ENCODE measurements around the gene OTX1. TPM values are rescaled to one million over a fixed set of nuclear protein-coding genes. Genes with fewer than 3 reads are reported as not detected.

OTX1 gene
- total and polyA plus RNA-seq, 2 of the 4 experiments (the other 2 are of a cell fraction): 0.03 TPM; not detected in 1

DNA sequence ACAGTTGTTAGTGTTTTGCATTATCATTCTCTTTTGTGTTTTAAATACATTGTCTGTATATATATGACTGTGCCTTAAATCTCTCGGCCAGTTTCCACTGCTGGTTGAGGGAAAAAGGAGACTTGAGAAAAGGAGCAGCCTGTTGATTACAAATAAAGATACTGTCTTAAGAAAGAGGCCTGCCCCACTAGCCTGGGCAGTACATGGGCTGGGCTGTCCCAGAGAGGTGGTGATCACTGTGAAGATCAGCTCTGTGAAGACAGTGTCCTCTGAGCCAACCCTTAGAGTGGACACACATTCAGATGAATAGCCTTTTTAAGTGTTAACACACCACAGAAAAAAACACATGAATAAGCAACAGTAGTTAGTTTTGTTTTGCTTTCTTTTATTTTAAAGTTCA, 10.0 kb upstream of the OTX1 start:
- Histone ChIP-seq H3K27ac (ENCODE audit: insufficient read depth, low read length) (no peak overlapping the region), H3K56ac (ENCODE audit: extremely low read depth, insufficient read depth, low read length) (no peak overlapping the region), H3K9me3 (ENCODE audit: control insufficient read depth, insufficient read depth, low read length) (no peaks in the 10 kb centered on the region), H2AFZ (replicated peaks; ENCODE audit: low read length, poor library complexity) (no peak overlapping the region), H4K91ac (ENCODE audit: insufficient read depth, low read depth, low read length) (no peak overlapping the region), H4K8ac (ENCODE audit: low read depth in 2 of 2, low read length in 2 of 2) (no peak overlapping the region), H2AK5ac (ENCODE audit: low read depth, low read length) (no peak overlapping the region), H3K4me3 (ENCODE audit: insufficient read depth, low read depth, low read length) (no peak overlapping the region), H3K23ac (ENCODE audit: low read depth, low read length) (no peak overlapping the region), H3K4me1 (ENCODE audit: control insufficient read depth, insufficient read depth, low read length) (no peaks in the 10 kb centered on the region), H3K27me3 (ENCODE audit: control insufficient read depth, insufficient read depth, low read length) (no peaks in the 10 kb centered on the region), H2BK15ac (ENCODE audit: low read depth, low read length) (no peak overlapping the region), H2BK120ac (ENCODE audit: low read depth, low read length) (no peak overlapping the region), H3K9me1 (ENCODE audit: insufficient read depth, low read length) (peaks cover 3% of the 10 kb centered on the region; the same call in 1 of the 2 replicates), H2AK9ac (replicated peaks; ENCODE audit: low read depth, low read length, poor library complexity) (no peak overlapping the region), H2BK20ac (ENCODE audit: low read depth, low read length) (no peak overlapping the region), H4K20me1 (ENCODE audit: insufficient read depth, low read length) (no peaks in the 10 kb centered on the region), H3K18ac (ENCODE audit: low read depth, low read length) (no peak overlapping the region), H3K14ac (replicated peaks; ENCODE audit: low read depth, low read length) (no peak overlapping the region), H3K79me1 (ENCODE audit: low read depth in 1 of 2, low read length in 2 of 2) (no peaks in the 10 kb centered on the region), H3K9ac (ENCODE audit: low read depth, low read length) (no peak overlapping the region), H4K5ac (ENCODE audit: low read depth, low read length) (no peak overlapping the region), H3K4ac (ENCODE audit: low read depth, low read length) (no peak overlapping the region), H2BK5ac (ENCODE audit: low read depth, low read length, poor library complexity, severe bottlenecking) (no peak overlapping the region), H3K36me3 (ENCODE audit: control insufficient read depth, insufficient read depth, low read length) (peaks cover 2% of the 10 kb centered on the region), H3K4me2 (ENCODE audit: low read depth, low read length) (no peak overlapping the region)
- no TSS peak for BruUV-seq (replicated peaks)
- WGBS, 2 experiments (ENCODE audit: extremely low coverage in 2 of 2, insufficient read length in 1 of 2): no CpG with 5 or more reads among the region's 1 CpG
- intact Hi-C loops (cut with micrococcal nuclease): no loop called here
- no peak for DNase-seq
- TF ChIP-seq SMC3 (IDR thresholded peaks at IDR 0.05; ENCODE audit: low read depth, low read length) (no peak), MXI1 (IDR thresholded peaks at IDR 0.05; ENCODE audit: borderline replicate concordance, low read depth, low read length) (no peak), CEBPB (IDR thresholded peaks at IDR 0.05; ENCODE audit: low read depth, low read length) (no peak), BHLHE40 (IDR thresholded peaks at IDR 0.05; ENCODE audit: low read depth, low read length) (no peak), POLR2A (IDR thresholded peaks at IDR 0.05; ENCODE audit: low read depth, low read length) (no peak)
- TF ChIP-seq, protein P1, sequence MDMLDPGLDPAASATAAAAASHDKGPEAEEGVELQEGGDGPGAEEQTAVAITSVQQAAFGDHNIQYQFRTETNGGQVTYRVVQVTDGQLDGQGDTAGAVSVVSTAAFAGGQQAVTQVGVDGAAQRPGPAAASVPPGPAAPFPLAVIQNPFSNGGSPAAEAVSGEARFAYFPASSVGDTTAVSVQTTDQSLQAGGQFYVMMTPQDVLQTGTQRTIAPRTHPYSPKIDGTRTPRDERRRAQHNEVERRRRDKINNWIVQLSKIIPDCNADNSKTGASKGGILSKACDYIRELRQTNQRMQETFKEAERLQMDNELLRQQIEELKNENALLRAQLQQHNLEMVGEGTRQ (IDR thresholded peaks at IDR 0.05; ENCODE audit: low read depth, low read length): no peak
- no peak for ATAC-seq (ENCODE audit: low read depth)
- dilution Hi-C loops (cut with HindIII; ENCODE audit: low sequenced_read_pairs, unreplicated experiment): no loop called here
- in situ Hi-C loops (cut with MboI; ENCODE audit: low sequenced_read_pairs): loop anchor here (25.0 kb wide), 1 partner anchor 578 kb away; no protein-coding TSS in a partner anchor
- POLR2A ChIA-PET (ENCODE audit: unreplicated experiment): no interaction called here
- CTCF ChIA-PET: no interaction called here

All from IMR-90 (cell line).